Measurements from ENCODE around the gene EIF3C. TPM values are rescaled to one million over a fixed set of nuclear protein-coding genes. Genes with fewer than 3 reads are reported as not detected.
"Not testable (repeated sequence)": the region's sequence is repeated elsewhere in the genome, so short reads cannot be mapped to it uniquely, and the experiment has no call there.

Gene EIF3C

DNA sequence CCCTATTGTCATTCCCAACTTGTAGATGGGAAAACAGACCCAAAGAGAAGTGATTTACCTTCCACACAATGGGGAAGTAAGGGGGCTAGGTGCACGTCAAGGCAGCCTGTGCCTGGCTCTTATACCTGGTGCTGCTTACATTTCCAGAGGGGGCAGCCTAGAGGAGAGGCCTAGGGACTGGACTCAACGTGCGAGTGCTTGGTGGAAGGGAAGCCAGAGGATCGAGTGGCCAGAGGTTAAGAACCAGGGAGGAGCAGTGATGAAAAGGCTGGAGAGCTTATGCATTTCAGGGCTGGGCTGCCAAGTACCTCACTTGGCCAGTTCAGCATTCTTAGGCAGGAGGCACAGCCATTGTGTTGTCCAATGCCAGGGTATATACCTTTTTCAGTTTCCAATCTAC lies 71.1 kb downstream of the EIF3C start:
- not testable (repeated sequence) for H3K4me2 ChIP-seq (ENCODE audit: low read length, poor library complexity, severe bottlenecking); H3K27ac ChIP-seq (ENCODE audit: low read length, poor library complexity, severe bottlenecking); H3K4ac ChIP-seq (ENCODE audit: low read depth in 1 of 2, low read length in 2 of 2); H3K36me3 ChIP-seq (ENCODE audit: control insufficient read depth in 1 of 2, insufficient read depth in 2 of 2, low read depth in 1 of 2, low read length in 2 of 2); H4K91ac ChIP-seq (ENCODE audit: low read length); H4K8ac ChIP-seq (ENCODE audit: low read length); H3K9me3 ChIP-seq (ENCODE audit: control insufficient read depth, low read length); H3K14ac ChIP-seq (ENCODE audit: low read length in 2 of 2); H3K4me3 ChIP-seq (ENCODE audit: insufficient read depth in 1 of 2, low read depth in 1 of 2, low read length in 2 of 2); H2AFZ ChIP-seq (ENCODE audit: low read depth, low read length); H2BK5ac ChIP-seq (ENCODE audit: low read depth, low read length, poor library complexity, severe bottlenecking); DNase-seq; H2AK5ac ChIP-seq (ENCODE audit: low read length, severe bottlenecking); H3K79me1 ChIP-seq (replicated peaks; ENCODE audit: low read length, poor library complexity, severe bottlenecking); H2BK120ac ChIP-seq (ENCODE audit: low read depth, low read length); H3K18ac ChIP-seq (ENCODE audit: low read depth in 1 of 2, low read length in 2 of 2); H3K4me1 ChIP-seq (ENCODE audit: control insufficient read depth, insufficient read depth, low read depth, low read length); H3K9ac ChIP-seq (ENCODE audit: low read length); H2BK12ac ChIP-seq (ENCODE audit: low read length in 2 of 2); H2BK15ac ChIP-seq (ENCODE audit: low read depth, poor library complexity, severe bottlenecking); H3K23ac ChIP-seq (ENCODE audit: low read length in 2 of 2); H3K27me3 ChIP-seq (ENCODE audit: control insufficient read depth in 1 of 2, insufficient read depth in 1 of 2, low read length in 2 of 2)
- no CpG with 5 or more reads among the region's 4 CpGs for WGBS

Small RNAs within 50 kb of the gene (small RNA-seq; reads per million reads assigned to genes)
- gene MIR6862-2 (ENCODE audit: low read depth): not detected
